ENCODE measurements around the gene IL36RN. TPM values are rescaled to one million over a fixed set of nuclear protein-coding genes. Genes with fewer than 3 reads are reported as not detected.

Gene IL36RN
- total RNA-seq, 2 donors from 2014 or later = not detected

DNA sequence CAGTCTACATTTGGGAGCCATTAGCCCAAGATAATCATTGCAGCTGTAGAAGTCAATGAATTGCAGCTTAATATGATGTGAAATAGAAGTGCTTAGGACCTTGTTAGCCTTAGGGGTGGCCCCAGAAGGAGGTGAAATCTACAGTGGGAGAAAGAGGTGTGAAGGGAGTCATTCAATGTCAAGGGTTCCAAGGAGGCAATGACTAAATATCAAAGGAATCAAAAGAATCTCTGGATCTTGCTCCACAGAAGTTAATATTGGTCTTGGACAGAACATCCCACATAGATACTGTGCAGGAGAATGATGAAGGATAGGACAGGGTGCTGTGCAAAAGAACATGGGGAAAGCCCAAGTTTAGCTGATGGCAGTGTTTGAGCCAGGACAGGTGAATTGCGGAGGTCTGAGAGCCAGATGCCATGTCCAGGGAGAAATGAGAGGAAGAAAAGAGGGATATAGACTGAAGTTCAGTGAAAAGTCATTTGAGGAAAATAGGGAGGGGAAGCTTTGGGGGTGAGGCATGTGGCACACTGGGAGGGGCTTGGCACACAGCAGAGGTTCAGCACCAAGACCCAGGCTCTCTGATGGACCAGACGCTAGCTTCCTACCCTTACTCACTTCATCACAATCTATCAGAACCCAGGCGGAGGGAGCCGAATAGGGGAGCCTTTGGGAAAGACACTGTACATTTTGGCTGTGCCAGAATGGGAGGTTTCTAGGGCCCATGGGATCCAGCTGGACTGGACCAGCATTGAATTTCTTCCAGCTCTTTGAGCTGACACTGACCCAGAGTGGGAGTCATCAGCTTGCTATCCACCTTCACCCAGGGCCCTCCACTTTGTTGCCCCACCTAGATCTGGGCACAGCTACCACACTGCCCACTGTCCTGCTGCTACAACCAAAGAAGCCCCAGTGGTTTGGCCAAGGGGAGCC lies 10.9 kb downstream of the IL36RN start:
- DNase-seq (ENCODE audit: low spot score) = no peak
- intact Hi-C loops (cut with DNase I) = no loop called here

DNA sequence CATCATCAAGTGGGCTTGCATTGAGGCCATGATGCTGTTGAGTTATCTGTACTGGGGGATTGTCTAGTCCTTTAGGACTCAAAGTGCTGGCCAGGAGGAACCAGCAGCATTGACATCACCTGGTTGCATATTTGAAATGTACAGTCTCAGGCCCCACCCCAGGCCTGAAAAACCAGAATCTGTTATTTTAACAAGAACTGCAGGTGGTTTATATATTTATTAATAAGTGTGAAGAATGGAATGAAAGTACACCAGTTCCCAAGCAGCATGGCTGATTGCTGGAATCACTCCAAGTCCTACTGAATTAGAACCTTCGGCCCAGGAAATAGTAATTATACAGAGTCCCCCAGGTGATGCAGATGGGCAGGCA lies 11.6 kb downstream of the IL36RN start:
- intact Hi-C loops (cut with DNase I) = no loop called here
- DNase-seq (ENCODE audit: low spot score) = no peak

DNA sequence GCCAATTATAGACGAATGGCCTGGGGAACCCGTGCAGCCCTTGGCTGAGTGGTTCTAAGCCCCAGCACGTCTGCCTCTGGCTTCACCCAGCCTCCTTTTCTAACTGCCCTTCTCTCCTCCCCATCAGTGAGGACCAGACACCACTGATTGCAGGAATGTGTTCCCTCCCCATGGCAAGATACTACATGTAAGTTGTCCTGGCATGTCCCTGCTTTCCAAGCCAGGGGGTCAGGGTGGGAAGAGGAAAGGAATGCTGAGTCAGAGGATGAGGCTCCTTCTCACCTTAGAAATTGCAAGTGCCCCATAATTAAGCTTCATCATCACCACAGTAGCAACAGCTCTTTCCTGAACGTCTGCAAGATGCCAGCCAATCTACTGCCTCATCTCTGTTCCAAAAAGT lies 13.6 kb downstream of the IL36RN start:
- intact Hi-C loops (cut with DNase I) = no loop called here
- DNase-seq (ENCODE audit: low spot score) = no peak

DNA sequence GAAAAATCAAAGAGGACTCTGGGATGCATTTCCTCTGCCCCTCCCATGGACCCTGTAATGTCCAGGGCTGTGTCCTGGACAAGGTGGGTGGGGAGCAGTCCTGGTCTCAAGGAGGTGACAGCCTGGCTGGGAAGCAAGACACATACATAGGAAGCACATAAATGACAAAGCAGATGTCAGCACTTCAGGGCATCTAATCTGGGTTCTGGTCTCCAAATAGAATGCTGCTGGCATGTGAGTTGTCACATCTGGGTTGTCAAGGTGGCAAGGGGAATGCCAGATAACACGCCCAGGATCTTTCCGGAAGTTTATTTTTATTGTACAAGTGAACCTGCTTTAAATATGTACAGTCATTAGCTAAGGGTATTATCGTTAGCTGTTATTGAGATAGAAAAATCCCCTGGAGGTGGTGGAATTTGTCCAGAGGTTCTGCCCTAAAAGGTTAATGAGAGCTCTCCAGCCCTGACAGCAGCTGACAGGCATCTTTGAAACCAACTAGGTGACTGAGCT lies 14.4 kb downstream of the IL36RN start:
- DNase-seq (ENCODE audit: low spot score) = no peak
- intact Hi-C loops (cut with DNase I) = no loop called here

DNA sequence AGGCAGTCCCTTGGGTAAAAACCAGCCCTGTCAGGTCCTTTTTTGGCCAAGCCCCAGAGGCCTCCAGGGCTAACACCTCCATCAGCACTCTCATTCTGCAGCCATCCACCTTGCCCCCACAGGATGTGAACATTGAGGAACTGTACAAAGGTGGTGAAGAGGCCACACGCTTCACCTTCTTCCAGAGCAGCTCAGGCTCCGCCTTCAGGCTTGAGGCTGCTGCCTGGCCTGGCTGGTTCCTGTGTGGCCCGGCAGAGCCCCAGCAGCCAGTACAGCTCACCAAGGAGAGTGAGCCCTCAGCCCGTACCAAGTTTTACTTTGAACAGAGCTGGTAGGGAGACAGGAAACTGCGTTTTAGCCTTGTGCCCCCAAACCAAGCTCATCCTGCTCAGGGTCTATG lies 16.0 kb downstream of the IL36RN start:
- intact Hi-C loops (cut with DNase I) = no loop called here
- no peak for DNase-seq (ENCODE audit: low spot score)

DNA sequence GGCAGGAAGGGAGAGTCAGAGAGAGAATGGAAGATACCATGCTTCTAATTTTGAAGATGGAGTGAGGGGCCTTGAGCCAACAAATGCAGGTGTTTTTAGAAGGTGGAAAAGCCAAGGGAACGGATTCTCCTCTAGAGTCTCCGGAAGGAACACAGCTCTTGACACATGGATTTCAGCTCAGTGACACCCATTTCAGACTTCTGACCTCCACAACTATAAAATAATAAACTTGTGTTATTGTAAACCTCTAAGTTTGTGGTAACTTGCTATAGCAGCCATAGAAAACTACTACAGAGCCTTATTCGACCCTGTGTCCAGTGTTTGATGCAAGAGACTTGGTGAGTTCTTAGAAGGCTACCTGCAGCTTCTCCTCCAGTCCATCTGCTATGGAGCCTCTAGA lies 16.6 kb downstream of the IL36RN start:
- DNase-seq (ENCODE audit: low spot score) = no peak
- intact Hi-C loops (cut with DNase I) = no loop called here

DNA sequence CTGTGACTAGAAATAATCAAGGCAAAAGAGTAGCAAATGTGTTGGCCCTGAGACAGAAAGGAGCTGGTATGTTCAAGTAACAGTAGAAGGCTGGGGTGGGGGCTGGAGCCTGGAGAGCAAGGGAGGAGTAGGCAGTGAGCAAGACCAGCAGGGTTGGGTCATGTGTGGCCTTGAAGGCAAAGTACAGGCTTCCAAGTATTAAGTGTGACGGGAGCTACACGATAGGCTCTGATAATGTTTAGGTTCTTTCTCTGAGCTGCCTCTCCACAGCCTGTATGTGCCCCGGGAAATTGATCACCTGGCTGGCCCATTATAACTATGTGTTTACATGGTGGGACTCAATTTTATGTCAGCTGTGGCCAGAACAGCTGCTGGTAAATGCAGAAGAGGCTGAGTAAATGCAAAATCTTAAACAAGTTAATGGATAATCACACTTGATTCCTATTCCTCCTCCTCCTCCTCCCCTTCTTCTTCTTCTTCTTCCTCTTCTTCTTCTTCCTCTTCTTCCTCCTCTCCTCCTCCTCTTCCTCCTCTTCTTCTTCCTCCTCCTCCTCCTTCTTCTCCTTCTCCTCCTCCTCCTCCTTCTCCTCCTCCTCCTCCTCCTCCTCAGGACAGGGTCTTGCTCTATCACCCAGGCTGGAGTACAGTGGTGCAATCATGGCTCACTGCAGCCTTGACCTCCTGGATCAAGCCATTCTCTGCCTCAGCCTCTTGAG lies 18.1 kb downstream of the IL36RN start:
- intact Hi-C loops (cut with DNase I) = no loop called here
- no peak for DNase-seq (ENCODE audit: low spot score)

DNA sequence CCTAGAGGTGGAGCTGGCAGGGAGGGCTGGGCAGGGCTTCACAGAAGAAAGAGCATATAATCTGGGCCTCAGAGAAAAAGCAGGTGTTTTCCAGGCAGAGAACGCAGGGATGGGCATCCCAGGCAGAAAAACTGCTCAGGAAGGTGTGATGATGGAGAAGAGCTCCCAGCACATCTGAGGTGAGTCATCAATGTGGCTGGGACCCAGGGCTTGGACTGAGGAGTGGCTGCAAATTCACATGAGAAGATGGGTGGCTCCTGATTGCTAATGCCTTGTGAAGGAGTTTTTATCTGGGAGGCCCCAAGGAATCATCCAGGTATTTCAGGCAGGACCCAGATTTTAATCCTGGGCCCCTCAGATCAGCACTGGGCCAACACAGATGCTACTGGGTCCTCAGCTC lies 18.9 kb downstream of the IL36RN start:
- no peak for DNase-seq (ENCODE audit: low spot score)
- intact Hi-C loops (cut with DNase I) = no loop called here

DNA sequence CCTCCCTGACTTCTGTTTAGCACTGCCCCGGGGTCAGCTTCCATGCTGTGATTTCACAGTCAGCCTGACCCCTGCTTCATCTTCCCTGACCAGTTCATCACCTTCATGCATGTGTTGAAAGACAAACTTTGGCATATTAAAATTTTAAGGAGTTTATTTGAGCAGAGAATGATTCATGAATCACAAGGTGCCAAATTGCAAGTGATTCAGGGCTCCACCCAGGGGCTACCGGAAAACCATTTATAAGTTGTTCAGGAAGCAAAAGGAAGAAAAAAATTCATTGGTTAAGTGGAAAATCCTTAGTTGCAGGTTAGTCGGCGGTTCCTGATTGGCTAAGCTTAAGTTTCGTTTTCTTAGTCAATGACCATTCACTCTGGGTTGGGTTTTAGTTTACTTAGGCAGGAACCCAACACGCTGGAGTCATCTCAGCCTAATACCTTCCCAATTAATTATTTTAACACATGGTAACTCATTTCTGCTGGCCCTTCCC lies 19.4 kb downstream of the IL36RN start:
- intact Hi-C loops (cut with DNase I) = no loop called here
- no peak for DNase-seq (ENCODE audit: low spot score)

DNA sequence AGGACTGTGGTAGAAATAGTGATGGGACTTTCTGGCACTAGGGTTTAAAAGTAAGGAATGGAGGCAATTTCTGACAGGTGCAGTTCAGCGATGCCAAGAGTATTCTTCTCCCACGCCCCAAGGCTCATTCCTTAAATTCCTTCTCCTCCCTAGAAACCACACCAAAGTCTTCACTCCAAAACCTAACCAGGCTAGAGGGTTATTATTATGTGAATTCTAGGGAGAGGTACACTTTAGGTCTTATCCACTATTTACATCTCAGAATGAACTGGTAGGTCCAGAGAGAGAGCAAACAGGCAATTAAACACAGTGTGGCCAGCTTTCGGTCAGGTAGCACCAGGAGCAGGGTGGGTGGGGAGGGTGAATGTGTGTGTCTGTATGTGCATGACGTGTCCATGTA lies 20.1 kb downstream of the IL36RN start:
- DNase-seq (ENCODE audit: low spot score) = no peak
- intact Hi-C loops (cut with DNase I) = no loop called here

DNA sequence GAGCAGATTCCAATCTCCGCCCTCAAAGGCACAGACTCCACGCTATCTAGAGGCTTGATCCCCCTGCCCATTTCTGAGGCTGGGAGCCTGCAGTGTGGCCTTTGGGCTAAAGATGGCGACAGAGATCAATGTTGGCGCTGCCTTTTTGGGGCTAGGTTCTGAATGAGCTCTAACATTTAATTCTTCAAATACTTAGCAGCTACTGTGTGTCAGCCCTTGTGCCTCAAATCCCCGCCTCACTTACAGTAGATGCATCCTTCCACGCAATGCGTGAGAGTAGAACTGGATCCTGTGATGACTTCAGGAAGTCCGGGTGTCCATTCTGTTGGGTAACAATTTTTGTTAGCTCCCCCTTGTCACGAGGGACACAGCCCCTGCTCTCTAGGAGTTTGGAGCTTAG lies 21.1 kb downstream of the IL36RN start:
- intact Hi-C loops (cut with DNase I) = no loop called here
- DNase-seq (ENCODE audit: low spot score) = peak; percentile 80

DNA sequence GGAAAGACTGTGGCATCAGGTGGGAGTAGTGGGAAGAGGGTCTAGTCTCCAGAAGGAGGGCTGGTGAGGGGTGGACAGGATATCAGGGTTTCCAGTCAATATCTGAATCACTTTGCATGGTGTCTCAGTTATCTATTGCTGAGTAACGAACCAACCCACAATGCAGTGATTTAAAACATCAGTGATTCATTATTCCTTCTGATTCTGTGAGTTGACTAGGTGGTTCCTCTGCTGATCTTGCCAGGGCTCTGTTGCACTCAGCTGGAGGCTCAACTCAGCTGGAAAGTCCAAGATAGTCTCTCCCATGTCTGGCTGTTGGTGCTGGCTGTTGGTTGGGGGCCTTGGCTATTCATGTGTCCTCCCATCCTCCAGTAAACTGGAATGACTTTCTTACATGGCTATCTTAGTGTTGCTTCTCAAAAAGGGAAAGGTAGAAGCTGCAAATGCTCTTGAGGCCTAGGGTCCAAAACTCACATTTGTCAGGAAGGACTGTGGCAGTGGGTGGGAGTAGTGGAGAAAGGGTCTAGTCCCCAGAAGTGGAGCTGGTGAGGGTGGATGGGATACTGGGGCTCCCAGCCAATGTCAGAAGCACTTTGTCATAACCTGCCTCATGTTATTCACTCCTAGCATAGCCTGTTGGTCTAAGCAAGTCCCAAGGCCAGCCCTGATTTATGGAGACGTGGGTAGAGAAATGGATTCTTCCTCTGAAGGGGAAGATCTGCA lies 22.7 kb downstream of the IL36RN start:
- intact Hi-C loops (cut with DNase I) = no loop called here
- no peak for DNase-seq (ENCODE audit: low spot score)

DNA sequence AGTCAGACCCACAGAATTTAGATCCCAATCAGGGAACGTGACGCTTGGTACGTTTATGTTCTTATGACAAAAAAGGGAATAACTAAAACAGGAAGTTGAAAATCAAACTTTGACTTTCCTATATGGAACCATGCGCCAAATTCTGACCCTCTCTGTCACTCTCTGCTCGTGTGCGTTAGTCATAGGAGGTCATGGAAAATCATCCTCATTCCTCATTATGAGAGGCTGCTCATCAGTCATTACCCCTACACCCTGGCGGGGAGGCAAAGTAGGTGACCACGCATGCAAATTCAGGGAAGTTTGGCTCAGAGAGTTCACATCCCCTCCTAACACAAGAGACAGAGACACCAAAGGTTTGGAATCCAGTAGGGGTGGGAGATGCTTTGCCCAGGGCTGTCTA lies 24.3 kb downstream of the IL36RN start:
- intact Hi-C loops (cut with DNase I) = no loop called here
- no peak for DNase-seq (ENCODE audit: low spot score)

DNA sequence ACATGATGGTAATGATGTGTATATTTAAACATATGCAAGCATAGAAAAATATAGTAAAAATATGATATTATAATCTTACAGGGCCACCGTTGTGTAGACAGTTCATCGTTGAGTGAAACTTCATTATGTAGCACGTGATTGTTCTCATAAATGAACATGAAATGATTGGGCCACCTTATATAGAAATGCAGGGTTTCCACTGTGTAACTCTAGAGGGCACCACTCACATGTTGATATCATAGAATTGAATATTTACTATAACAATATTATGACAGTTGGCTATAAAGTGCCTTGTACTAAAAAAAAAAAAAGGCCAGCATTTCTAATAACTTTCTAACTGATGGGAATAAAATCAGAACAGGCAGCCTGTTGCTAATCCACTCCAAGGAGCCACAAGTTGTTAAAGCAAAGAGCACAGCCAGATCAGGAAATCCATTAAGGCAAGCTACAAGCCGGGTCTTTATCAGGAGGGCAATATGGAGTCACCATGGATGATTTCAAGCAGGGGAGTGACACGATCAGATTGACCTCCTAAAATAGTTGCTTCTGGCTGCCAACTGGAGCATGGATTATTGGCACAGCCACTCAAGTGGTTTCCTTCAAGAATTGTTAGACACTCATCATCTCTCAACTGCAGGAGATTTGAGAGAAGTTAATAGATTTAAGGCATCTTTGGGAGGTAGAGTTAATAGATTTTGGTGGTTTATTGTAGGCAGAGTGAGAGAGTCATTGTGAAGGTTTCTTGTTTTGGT lies 25.4 kb downstream of the IL36RN start:
- intact Hi-C loops (cut with DNase I) = no loop called here
- no peak for DNase-seq (ENCODE audit: low spot score)

DNA sequence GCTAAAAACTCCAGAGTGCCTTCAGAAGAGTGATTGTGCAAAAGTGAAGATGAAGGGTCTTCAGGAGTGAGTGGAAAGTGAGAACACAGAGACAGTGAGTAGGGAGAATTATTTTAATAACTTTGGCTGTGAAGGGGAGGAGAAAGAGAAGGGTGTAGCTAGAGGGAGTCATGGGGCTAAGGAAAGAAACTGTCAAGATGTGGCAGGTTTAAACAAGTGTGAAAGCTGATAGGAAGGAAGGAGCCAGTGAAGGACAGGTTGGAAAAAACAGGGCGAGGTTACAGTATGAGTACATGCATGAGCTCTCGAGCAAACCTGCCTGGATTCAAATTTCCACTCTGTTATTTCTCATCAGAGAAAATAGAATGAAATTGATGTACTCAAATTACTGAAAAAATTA lies 26.5 kb downstream of the IL36RN start:
- DNase-seq (ENCODE audit: low spot score) = no peak
- intact Hi-C loops (cut with DNase I) = no loop called here

DNA sequence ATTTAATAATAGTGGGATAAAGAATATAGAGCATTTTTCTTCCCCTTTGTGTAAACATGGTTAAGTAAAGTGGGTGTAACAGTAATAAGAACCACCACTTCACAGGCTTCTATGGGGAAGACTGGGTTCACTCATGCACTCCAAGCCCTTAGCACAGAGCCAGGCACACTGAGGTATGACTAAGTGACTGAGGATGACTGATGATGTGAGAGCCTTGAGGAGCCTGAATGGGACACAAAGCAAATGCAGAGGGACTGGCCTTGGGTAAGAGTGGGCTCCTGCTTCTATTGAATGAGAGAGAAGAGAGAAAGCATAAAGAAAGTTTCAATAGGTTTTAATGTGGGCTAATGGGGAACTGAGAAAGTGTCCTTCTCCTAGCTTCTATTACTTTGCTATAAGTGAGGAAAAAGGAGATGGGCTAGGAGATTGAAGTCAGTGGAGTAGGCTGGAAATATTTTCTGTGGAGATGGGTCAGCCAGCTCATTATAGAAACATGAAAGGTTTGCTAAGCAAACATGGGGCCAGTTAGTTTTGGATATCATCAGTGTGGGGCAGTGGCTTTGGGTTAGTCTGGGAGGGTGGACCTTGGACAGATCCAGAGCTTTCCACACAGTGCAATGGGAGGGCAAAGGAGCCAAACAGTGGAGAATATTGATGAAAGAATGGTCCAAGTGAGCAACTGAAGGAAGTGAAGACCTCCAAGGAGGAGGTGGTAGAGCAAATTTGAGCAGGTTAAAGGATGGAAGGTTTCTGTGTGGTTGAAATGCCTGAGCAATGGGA lies 29.4 kb downstream of the IL36RN start:
- intact Hi-C loops (cut with DNase I) = no loop called here
- DNase-seq (ENCODE audit: low spot score) = no peak

DNA sequence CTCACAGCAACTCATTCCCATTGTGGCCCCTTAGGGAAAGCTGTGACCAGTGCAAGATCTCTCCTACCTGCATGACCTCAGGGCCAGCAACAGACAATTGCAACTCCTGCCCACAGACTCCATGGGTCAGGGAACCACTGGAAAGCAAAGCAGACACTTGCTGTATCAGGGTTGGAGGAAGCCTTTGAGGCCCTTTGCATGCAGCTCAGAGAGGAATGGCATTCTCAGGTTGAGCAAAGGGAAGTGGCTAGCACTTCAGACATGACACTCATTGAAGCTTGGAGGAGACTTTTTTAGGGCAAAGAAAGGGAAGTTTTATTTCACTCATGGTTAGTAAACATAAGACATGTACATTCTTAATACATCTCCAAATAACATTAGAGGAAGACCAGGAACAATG lies 30.9 kb downstream of the IL36RN start:
- no peak for DNase-seq (ENCODE audit: low spot score)
- intact Hi-C loops (cut with DNase I) = no loop called here

DNA sequence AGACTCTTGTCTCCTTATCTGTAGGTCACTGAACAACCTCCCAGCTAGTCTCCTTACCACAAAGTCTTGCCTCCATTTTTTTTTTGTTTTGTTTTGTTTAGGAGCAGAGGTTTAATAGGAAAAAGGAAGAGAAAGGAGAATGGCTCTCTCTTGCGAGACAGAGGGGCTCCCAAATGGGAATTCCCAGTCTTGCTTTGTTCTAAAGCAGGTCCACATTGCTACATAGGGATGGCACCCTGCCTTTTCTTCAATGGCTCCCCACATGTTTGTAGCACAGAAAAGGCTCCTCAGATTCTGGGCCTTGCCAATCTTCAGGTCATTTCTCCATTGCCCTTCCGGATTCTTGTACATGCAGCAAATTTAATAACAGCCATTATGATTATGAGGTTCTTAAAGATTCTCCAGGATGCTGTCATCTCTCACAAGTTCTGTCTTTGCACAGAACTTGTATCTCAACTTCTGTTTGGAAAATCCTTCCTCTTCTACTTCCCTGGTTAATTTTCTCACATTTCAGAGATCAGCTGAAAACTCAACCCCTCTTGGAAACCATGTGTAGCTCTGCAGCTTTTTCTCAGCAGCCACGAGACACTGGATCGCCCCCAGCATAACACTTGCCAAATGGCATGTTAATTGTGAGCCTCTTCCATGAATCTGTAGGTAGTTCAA lies 32.4 kb downstream of the IL36RN start:
- intact Hi-C loops (cut with DNase I) = no loop called here
- DNase-seq (ENCODE audit: low spot score) = no peak
